Hematopoietic multipotent progenitor cell treated with erythropoietin and hydrocortisone succinate and interleukin-3 and kit ligand, for 4 days (in vitro differentiated cells): Measurements from ENCODE around the gene KCNQ1.

Experiments used
- DNase-seq: peaks from one replicate; pipeline ENCODE4 v3.0.0-alpha.2; 2015

The KCNQ1 gene

DNA sequence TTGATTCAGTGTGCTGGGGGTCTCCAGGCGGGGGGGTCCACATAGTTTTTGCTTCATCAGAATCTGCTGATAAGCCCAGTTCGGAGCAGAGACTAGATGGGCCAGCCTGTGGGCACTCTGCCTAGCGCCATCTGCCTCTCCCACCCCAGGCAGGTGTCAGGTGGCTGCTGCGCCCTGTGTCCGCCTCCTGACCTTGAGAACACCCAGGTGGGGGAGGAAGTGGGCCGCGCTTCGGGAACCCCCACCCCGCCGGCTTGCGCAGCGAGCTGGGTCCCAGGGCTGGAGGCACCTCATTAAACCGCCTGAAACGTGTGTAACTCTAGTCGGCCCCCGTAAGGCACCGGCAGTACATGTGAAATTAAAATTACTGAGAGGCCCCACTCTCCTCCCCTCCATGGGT is 113.6 kb downstream of the KCNQ1 start:
- DNase-seq: no peak

DNA sequence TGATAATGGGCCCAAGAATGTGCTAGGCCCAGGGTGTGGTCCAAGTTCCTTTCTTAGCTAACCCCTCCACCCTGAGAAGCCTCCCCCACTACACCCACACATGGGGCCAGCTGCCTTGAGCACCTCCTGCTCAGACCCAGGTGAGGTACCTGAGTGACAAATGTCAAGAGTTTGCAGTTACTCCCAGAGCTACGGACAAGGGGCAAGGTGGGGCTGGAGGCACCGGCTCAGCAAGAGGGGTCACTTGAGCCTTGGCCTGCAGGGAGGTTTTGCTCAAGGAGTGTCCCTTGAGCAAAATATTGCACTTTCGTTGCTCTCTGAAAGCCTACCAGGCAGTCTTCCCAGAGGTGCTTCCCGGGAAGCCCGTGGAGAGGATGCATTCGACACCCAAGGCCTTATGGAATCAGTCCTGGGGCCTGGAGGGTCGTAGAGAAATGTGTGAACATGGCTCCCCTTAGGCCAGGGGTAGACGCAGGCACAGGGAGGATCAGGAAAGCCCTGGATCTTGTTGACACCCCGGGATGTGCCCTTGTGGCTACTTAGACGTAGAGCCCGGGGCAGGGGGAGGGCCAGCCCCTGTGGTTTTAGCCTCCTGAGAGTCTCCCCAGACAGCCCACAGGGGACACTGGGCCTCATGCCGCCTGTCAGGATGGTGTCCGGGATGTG is 114.2 kb downstream of the KCNQ1 start:
- DNase-seq: no peak

DNA sequence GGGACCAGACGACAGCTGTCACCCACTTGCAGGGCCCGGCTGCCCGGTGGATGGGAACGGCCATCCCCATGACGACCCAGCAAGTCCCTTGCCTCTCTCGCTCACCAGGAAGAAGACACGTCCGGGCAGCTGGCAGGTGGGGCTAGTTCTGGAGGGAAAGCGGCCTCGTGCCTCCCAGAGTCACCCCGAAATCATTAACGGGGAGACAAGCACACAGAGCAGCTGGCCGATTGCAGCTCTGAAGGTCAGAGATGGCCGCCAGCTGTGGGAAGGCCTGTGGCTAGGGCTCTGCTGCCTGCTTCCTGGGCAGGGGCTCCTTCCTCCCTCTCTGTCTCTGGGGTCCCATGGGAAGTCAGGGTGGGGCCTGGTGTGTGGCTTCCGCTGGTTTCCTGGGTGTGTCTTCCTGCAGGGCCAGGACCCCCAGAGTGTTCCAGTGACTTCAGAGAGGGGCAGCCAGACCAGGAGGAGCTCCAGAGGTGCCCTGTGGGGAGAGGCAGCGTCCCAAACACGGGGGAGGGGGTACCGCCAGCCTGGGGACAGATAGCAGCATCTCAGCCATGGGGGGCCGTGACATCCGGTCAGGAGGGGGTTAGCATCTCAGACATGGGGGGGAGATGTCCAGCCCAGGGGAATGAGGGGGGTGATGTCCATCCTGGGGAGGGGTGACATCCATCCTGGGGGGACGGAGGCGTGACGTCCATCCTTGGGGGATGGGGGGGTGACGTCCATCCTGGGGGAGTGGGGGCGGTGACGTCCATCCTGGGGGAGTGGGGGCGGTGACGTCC is 114.9 kb downstream of the KCNQ1 start:
- DNase-seq: no peak

DNA sequence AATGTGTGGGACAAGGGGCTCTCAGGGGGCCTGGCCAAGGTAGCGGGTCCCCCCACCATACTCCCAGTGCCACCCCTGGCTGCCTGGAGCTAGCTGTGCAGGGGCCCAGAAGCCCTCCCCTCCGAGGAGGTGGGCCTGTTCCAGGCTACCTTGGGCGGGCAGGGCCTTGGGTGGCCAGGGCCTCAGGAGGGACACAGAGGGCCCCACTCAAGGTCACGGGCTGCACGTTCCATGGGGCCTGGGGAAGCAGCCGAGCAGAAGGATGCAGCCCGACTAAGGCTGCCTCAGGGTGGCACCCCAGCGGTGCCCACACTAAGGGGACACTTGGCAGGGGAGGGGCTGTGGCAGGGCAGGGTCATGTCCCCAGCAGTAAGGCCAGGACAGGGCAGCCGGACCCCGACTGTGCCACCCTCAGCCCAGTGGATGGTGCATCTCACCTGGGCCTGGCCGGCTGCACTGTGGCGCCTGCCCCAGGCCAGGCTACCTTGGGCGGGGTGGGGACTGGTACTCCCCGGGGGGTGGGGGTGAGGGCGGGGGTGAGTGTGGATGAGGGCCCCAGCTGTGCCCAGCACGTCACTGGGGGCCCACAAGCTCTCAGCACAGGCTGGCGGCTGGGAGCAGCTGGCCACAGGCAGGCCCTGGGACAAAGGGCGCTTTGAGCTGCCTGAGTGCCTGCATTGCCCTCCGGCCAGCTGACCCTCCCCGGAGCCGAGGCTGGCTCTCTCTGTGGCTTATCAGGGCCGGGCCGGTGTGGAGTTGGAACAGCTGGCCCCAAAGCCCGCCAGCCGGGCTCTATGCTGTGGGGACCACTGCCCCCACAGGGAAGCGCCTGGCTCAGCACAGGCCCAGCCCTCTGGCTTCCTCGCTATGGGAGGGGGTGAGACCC is 117.1 kb downstream of the KCNQ1 start:
- DNase-seq: no peak

DNA sequence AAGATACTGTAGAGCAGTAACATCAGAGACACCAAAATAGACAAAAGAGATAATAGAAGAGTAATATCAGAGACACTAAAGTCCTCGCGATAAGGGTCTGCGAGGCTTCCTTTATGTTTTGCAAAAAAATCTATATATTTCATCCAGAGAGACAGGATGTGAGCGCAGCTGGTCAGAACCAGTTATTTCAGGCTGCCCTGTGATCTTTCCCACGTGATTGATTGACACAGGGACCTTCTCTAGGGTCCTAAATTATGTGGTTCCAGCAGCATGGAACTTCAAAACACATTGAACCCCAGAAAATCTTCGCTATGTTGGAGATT is 118.0 kb downstream of the KCNQ1 start:
- no peak for DNase-seq

DNA sequence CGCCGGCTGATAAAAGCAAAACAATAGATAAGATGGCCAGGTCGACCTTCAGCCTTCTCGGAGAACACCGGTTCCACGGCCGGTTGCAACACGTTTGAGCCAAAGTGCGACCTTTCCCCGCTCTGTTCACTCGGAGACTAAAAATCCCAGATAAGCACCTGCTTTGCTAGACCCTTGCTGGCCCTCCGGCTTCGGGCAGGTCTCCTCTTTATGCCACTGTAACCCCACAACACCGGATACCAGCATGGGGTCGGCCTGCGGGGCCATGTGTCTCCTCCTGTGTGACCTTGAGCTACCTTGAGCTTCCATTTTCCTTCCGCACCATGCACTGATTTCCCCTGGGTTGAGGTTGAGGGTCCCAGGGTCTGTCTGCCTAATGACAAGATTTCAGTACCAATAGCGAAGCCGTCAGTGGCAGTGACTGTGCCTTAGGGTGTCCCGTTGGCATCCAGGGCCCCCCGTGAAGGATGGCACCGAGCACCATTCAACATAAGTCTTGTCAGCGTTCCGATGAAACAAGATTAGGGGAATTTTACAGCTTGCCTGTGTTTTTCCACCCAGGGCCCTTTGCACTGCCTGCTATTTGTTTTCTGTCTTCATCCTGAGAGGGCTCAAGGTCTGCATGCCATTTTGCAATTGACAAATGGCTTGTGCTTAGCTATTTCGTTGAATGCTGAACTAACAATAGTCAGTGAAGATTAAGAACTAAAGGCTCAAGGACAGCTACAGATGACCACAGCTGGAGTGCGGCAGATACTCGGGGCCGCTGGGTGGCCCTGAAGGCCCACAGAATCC is 118.6 kb downstream of the KCNQ1 start:
- DNase-seq: no peak

DNA sequence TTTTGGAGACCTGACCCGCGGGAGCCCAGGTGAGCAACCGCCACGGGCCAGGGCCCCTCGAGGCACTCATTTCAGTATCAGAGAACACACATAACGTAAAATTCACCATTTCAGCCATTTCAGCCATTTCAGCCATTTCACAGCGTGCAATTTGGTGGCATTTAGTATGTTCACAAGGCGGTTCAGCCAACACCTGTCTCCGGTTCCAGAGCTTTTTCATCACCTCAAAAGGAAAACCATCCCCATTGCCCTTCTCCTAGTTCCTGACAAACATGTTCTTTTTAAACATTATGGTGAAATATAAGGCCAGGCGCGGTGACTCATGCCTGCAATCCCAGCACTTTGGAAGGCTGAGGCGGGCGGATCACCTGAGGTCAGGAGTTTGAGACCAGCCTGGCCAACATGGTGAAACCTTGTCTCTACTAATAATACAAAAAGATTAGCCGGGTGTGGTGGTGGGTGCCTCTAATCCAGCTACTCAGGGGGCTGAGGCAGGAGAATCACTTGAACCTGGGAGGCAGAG is 119.3 kb downstream of the KCNQ1 start:
- DNase-seq: no peak

DNA sequence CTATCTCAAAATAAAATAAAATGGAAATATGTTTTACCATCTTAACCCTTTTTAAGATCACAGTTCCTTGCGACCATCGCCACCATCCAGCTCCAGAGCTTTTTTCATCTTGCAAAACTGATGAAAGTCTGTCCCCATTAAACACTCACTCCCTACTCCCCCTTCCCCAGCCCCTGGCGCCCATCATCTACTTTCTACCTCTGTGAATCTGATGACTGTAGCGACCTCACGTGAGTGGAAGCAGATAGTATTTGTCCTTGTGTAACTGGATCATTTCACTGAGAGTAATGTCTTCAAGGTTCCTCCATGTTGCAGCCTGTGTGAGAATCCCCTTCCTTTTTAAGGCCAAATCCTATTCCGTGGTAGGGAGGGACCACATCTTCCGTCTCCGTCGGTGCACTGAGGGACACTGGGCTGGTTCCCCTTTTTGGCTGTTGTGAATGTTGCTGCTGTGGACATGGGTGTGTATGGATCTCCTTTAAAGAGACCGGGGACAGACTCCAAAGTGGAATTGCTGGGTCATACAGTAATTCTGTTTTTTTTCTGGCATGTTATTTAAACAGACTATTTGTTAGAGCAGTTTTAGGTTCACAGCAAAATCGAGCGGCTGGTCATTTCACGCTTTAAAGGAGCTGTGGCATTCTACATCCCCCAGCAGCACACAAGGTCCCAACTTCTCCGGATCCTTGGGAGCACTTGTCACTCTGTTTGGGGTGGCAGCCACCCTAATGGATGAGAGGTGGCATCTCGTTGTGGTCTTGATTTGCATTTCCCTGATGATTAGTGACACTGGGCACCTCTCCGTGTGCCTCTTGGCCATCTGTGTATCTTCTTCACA is 120.0 kb downstream of the KCNQ1 start:
- no peak for DNase-seq

DNA sequence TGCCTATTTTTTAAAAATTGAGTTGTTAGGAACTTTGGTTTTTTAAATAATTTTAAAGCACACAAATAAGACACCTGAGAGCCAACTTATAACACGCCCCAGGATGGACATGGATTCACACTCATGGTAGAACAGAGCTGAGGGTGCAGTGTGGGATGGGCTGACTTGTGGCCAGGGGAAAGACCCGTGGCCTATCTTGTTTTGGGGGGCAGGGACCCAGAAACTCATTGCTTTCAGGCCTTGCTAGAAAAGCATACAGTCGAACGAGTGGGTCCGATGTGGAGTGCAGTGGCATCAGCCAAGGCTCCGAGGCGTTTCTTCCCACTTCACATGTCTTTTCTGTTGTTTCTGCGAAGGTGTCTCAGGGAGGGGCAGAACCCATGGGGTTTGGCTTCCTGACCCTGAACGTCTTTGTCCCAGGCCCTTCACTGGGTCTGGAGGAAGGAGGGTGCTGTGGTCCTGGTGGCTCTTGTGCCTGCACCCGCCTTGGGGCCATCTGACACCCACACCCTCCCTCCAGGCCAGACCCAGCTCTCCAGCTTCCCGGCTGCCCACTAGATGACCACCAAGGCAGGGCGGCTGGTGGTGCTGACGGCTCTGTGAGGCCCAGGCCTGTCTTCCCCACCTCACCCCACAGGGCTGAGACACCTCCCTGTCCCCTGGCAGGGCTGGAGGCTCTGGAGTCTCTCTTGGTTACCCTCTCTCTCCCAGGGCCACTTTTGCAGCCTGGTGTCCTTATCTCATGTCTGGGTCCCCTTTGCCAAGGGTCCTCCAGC is 120.8 kb downstream of the KCNQ1 start:
- DNase-seq: no peak

DNA sequence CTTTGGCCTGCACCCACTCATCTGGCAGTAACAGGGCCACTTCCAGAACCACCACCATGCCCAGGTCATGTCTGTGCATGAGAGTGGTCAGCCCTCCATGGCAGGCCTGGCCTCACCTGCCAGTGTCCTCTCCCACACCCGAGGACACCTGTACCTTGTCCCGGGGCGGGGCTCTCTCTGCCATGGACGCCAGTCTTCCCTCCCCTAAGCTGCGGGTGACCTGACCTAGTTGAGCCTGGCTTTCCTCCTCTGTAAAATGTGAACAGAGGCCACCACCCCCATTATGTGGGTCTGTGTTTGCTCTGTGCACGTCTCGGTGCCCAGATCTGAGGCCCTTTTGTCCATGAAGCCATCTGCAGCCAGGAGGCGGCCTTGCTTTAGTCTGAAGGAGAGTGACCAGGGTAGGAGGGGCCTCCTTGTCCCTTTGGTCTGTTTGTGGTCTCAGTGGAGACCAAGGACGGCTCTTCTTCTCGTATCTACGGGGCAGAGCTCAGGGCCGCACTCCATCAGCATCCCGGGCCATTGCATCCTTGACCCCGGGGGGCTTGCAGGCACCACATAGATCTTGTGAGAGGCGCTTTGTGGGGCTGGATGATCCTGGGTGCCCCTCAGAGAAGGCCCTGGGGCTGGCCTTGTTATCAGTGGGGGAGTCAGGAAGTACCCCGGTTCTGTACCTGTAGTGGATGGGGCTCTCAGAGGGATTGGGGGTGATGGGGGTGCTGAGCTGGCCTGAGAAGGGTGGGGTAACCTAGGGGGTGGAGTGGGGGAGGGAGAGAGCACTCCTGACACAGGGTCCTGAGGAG is 121.6 kb downstream of the KCNQ1 start:
- DNase-seq: no peak

DNA sequence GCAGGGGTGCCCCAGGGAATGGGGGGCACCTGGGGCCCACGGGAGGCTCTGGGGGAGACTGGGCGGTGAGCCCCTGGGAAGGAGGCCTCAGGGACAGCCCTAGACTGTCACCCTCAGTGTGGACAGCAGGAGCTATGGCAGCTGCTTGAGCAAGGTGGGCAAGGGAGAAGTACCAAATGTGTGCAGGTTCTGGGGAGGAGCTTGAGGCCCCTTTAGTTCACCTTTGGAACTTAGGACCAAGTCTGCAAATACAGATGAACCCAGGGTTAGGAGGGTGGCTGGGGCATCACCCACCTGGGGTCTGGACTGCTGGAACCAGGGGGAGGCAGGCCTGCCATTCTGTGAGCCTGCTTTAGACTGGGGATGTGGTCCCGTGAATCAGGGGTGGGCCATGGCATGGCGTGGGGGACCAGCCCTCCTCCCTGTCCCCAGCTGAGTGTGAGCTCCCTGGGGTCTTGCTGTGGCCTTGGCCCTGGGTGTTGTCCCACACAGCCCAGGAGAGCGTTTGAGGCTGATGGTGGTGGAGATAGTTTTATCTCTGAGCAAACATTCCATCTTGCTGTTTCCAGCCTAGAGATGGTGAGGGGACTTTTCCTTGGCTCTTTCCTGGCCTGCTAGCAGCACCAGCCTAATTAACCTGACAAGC is 122.3 kb downstream of the KCNQ1 start:
- DNase-seq: no peak

DNA sequence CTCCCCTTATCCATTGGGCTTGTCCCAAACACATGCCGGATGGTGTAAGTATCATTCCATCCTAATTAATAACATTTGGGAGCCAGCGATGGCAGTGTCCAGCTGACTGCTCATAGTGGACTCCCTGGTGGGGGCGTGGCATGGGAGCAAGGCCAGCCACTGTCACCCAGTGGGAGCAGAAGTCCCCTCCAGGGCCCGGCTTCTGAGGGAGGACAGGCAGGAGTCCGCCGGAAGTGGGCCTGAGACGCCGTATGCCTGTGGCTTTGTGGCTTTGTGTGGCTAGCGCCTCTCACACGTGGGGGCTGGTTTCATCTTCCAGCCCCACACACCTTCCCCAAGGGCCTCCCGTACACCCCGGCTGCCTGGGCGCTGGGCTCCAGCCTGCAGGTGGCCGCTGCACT is 124.5 kb downstream of the KCNQ1 start:
- peak; percentile 11 for DNase-seq

DNA sequence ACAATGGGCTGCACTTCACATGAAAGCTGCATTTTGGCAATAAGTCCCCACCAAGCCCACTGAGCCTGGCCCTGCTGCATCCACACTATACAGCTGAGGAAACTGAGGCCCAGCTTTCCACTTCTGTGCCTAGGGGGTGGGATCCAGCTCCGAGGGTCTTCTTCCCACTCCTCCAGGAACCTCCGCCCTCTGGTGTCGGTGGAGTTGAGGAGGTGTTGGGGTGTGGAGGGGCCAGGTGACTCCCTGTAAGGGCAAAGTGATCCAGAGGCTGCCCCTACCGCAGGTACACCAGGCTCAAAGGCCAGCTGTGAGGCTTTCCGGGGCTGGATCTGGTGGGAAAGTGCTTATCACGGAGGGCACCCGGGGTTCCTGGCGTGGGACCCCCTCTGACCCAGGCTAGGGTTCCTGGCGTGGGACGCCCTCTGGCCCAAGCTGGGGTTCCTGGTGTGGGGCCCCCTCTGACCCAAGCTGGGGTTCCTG is 125.0 kb downstream of the KCNQ1 start:
- no peak for DNase-seq

DNA sequence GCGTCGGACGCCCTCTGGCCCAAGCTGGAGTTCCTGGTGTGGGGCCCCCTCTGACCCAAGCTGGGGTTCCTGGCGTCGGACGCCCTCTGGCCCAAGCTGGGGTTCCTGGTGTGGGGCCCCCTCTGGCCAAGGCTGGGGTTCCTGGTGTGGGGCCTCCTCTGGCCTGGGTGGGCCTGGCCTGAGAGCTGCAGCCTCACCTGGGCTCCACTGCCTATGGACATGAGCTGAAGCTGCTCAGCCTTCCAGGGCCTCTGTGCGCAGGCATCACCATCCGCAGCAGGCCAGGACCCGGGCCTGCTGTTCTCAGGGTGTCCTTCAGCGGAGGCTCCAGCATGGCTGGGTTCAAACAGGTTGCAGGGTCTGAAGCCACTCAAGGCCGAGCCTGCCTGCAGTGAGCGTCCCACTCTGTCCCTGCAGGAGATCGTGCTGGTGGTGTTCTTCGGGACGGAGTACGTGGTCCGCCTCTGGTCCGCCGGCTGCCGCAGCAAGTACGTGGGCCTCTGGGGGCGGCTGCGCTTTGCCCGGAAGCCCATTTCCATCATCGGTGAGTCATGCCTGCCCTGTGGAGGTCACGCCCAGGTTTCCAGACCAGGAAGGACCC is 125.5 kb downstream of the KCNQ1 start:
- no peak for DNase-seq

DNA sequence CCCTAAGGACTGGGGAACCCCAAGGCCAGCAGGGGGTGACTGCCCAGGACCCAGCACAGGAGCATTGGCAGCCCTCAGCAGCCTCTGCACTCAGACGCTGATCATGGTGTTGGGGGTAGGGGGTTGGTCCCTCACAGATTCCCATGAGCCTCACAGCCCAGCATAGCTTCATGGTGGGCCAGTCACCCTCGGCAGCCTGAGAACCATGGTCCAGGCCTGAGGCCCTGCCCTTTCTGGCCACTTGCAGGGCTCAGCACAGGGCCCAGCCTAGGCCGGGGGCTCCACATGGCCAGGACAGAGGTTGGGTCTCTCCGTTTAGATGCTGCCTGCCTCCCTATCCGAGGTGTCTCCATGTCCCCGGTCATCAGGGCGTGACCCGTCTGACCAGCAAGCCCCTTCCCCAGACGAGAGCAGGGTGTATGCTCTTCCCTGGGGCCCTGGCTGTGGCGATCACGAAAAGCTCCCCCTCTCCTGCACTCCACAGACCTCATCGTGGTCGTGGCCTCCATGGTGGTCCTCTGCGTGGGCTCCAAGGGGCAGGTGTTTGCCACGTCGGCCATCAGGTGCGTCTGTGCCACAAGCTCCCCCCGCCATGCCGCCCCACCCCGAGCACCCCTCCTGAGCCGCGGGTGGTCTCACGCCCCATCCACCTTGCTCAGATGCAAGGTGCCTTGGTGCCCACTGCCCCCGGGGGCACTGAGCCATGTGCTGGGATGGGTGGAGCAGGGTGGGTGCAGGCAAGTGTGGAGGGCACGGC is 126.2 kb downstream of the KCNQ1 start:
- DNase-seq: no peak

DNA sequence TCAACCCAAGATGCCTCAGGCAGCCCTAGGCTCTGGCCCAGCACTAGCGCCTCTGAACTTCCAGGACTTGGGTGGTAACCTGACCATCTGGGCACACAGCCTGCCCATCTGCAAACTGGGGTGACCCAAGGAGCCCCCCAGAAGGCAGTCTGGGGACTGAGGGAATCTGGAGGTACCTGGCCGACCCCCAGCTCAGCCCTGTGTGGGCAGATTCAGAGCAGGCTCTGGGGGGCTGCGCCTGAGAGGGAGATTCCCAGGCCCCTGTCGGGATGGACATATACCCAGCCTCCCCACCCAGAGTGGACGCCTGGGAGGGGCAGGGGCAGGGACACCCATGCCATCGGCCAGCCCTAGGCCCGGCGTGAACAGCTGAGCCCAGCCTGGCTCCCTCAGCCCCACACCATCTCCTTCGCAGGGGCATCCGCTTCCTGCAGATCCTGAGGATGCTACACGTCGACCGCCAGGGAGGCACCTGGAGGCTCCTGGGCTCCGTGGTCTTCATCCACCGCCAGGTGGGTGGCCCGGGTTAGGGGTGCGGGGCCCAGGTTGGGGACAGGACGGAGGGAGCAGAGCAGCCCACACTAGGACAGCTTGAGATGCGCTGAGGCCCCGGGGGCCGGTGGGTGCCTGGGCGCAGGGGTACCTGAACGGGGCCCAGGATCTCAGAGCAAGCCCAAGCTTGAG is 126.9 kb downstream of the KCNQ1 start:
- no peak for DNase-seq

DNA sequence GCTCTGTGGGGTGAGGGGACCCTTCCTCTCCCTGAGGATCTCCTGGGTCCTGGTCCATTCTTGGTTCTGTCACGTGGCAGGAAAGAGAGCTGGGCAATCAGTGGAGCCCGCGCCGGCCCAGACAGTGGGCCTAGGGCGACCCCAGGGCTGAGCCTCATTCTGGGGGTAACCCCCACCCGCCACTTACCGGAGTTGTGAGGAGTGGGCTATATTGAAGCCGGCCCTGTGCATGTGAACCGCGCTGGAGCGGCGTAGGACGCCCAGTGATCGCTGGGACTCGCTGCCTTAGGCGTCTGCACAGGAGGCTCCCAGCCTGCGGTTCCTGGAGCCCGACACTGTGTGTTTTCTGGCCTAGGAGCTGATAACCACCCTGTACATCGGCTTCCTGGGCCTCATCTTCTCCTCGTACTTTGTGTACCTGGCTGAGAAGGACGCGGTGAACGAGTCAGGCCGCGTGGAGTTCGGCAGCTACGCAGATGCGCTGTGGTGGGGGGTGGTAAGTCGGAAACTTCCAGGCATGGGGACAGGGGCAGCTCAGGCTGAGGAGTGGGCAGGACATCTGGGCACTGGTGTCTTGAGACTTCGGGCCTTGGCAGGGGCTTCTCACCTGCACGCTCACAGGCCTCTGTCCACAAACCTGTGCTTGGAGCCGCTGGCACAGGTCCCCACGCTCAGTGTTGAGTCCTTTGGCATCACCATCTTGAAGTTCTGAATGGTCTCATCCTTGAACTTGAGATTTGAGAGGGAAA is 127.9 kb downstream of the KCNQ1 start:
- DNase-seq: no peak
